AG04449 (cell line): Measurements from ENCODE around the gene CD2AP.

ENCODE experiments used
- CTCF ChIA-PET: fragments of 350-600 bp; formaldehyde crosslinking; extraction: SDS; loops from one replicate; lab custom pipeline; 2021; ENCODE audit warnings: antibody characterized with exemption; lab: Yijun Ruan, JAX
- POLR2A ChIA-PET: fragments of 400-600, 350-600 bp; formaldehyde crosslinking; extraction: SDS; loops from one replicate; lab custom pipeline; 2020; ENCODE audit warnings: antibody characterized with exemption, inconsistent platforms; lab: Yijun Ruan, JAX
- DNase-seq: peaks from one replicate; pipeline ENCODE4 v3.0.0-alpha.2; 2010; ENCODE audit warnings: low read depth, low spot score
- H3K4me3 ChIP-seq: 2 replicates; pipeline ENCODE4 v1.5.1; 2011; ENCODE audit warnings: low read depth, mild to moderate bottlenecking, control low read depth, low read length
- TF ChIP-seq, protein P1 (sequence below): IDR thresholded peaks from one replicate; pipeline ENCODE4 v1.5.1; 2011; ENCODE audit warnings: mild to moderate bottlenecking, moderate library complexity, low read length, control low read depth, inconsistent platforms; ENCODE audit not compliant: insufficient read depth; ENCODE audit errors: missing control alignments

CD2AP gene

DNA sequence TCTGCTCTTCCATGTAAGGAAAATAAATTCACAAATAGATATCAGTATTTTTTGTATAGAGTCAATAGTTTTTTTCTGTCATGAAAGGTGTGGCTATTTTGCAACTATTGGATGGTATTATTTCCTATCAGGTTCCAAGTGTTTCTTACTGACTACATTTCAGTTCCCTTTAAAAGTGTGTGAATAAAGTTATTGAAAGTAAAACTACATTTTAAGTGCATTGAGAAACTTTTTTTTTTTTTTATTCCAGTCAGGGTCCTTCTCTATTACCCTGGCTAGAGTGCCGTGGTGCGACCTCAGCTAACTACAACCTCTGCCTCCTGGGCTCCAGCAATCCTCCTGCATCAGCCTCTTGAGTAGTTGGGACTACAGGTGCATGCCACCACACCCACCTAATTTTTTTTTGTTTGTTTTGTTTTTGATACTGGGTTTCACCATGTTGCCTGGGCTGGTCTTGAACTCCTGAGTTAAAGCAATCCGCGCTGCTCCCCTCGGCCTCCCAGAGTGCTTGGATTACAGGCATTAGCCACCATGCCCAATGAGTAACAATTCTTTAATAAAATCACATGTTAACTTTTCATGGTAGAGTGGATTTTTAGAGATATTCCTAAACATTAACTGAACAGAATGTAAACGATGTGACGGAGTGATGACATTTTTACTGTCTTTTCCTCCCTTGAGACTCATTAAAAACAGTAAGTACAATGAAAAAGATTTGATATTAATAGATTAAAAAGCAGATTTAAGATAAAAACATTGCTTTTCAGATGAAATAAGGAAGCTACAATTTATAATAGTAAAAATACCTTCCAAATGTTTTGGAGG lies 151.1 kb downstream of the CD2AP start:
- ChIA-PET CTCF (interaction anchor here (0.9 to 8.0 kb wide), 5 partner anchors 55 to 214 kb away, joined by 3 to 169 read pairs (median 24); partner anchors contain the start of gene OPN5), POLR2A (no interaction called here)
- DNase-seq: no peak
- H3K4me3 ChIP-seq: no peak overlapping the region
- TF ChIP-seq, protein P1, sequence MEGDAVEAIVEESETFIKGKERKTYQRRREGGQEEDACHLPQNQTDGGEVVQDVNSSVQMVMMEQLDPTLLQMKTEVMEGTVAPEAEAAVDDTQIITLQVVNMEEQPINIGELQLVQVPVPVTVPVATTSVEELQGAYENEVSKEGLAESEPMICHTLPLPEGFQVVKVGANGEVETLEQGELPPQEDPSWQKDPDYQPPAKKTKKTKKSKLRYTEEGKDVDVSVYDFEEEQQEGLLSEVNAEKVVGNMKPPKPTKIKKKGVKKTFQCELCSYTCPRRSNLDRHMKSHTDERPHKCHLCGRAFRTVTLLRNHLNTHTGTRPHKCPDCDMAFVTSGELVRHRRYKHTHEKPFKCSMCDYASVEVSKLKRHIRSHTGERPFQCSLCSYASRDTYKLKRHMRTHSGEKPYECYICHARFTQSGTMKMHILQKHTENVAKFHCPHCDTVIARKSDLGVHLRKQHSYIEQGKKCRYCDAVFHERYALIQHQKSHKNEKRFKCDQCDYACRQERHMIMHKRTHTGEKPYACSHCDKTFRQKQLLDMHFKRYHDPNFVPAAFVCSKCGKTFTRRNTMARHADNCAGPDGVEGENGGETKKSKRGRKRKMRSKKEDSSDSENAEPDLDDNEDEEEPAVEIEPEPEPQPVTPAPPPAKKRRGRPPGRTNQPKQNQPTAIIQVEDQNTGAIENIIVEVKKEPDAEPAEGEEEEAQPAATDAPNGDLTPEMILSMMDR: no peak

DNA sequence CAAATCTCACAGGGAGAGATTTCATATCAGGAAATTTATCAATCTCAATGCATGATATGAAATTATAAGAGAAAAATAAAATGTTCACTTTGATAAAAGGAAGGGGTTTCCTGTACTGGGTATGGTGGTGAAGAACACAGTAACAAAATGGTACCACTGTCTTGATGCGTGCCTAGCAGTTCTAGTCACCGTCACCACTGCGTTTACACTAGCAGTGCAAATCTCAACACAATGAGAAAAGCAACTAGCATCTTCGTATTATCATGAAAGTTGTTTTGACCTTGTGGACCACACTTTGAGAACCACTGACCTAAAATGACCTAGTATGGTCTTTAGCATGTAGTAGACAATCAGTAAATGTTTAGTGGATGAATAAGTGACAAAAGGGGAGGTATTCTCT lies 152.4 kb downstream of the CD2AP start:
- H3K4me3 ChIP-seq: no peak overlapping the region
- POLR2A ChIA-PET: interaction anchor here (0.5 kb wide), 1 partner anchor 21 kb away, joined by 3 read pairs; no protein-coding TSS in a partner anchor
- DNase-seq: no peak
- CTCF ChIA-PET: interaction anchor here (0.9 to 8.0 kb wide), 13 partner anchors 13 to 1976 kb away, joined by 3 to 169 read pairs (median 8); partner anchors contain the start of gene OPN5
- TF ChIP-seq, protein P1: no peak

DNA sequence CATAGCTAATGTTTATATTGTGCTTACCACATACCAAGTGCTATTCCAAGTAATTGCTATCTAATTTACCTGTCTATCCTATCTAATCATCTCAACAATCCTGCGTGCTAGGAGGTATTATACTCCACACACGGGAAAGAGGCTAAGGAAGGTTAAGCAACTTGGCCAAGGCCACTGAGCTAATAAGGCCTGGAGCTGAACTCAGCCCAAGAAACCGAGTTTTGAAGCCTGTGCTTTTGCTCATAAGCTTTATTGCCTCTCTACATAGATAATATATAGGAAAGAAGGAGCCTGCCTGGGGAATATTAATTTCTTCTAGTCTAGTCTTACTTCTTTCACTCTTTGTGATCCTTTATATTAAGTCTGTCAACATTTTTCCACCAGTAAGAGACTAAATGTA lies 153.0 kb downstream of the CD2AP start:
- no peak for DNase-seq
- TF ChIP-seq, protein P1: no peak
- ChIA-PET POLR2A (interaction anchor here (0.5 kb wide), 1 partner anchor 21 kb away, joined by 3 read pairs; no protein-coding TSS in a partner anchor), CTCF (interaction anchor here (0.7 to 8.0 kb wide), 26 partner anchors 9 to 1975 kb away, joined by 3 to 169 read pairs (median 6); partner anchors contain the start of gene OPN5)
- H3K4me3 ChIP-seq: no peak overlapping the region

DNA sequence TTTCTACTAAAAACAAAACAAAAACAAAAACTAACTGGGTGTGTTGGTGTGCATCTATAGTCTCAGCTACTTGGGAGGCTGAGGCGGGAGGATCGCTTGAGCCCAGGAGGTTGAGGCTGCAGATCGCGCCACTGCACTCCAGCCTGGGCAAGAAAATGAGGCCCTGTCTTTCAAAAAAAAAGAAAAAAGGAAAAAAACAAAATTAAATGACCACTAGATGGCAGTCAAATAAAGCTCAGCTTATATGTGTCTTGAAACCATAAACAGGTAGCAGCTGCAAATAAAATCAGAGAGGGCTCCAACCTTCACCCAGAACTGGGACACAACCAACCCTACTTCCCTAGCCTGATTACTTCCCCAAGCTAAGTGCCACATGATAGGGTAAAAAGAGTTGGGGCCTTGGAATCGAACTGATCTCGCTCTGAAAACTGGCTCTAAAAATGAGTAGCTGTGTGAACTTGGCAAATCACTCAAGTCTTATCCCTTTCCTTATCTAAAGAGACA lies 153.7 kb downstream of the CD2AP start:
- CTCF ChIA-PET: interaction anchor here (0.7 to 8.0 kb wide), 37 partner anchors 9 to 1779 kb away, joined by 3 to 169 read pairs (median 4); partner anchors contain the start of genes CD2AP and OPN5
- TF ChIP-seq, protein P1: peak; percentile 5
- POLR2A ChIA-PET: interaction anchor here (0.6 kb wide), 1 partner anchor 120 kb away, joined by 3 read pairs; no protein-coding TSS in a partner anchor
- no peak for DNase-seq
- no peak overlapping the region for H3K4me3 ChIP-seq

DNA sequence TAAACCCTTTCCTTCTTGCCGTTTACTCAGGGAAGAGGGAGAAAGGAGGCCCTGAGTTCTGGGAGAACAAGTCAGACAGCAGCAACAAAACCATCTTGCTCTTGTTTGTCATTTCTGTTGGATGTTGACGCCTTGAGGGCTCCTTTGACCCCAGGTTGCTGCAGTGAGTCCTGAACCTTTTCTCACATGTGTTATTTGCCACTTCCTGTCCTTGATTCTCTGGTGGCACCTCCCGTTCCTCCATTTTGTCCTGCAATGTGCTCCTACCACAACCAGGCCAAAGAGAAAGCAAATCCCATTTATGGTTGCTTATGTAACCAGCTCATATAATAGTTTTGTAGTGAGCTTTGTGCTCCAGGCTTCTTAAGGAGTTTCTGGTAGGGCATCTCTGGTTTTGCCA lies 154.2 kb downstream of the CD2AP start:
- no peak for DNase-seq
- TF ChIP-seq, protein P1: no peak
- CTCF ChIA-PET: interaction anchor here (0.7 to 8.0 kb wide), 32 partner anchors 9 to 1778 kb away, joined by 3 to 169 read pairs (median 5); partner anchors contain the start of gene OPN5
- H3K4me3 ChIP-seq: no peak overlapping the region
- POLR2A ChIA-PET: no interaction called here
